Measurements from ENCODE around the gene COL25A1.

- TF ChIP-seq ZC3H11A (IDR thresholded peaks at IDR 0.05), result no peak
- TF ChIP-seq, protein P1, sequence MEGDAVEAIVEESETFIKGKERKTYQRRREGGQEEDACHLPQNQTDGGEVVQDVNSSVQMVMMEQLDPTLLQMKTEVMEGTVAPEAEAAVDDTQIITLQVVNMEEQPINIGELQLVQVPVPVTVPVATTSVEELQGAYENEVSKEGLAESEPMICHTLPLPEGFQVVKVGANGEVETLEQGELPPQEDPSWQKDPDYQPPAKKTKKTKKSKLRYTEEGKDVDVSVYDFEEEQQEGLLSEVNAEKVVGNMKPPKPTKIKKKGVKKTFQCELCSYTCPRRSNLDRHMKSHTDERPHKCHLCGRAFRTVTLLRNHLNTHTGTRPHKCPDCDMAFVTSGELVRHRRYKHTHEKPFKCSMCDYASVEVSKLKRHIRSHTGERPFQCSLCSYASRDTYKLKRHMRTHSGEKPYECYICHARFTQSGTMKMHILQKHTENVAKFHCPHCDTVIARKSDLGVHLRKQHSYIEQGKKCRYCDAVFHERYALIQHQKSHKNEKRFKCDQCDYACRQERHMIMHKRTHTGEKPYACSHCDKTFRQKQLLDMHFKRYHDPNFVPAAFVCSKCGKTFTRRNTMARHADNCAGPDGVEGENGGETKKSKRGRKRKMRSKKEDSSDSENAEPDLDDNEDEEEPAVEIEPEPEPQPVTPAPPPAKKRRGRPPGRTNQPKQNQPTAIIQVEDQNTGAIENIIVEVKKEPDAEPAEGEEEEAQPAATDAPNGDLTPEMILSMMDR (IDR thresholded peaks at IDR 0.05), result no peak
- no peak for TF ChIP-seq CBX8 (IDR thresholded peaks at IDR 0.05)
- no peak for TF ChIP-seq ZNF302 (CRISPR knock-in tag; IDR thresholded peaks at IDR 0.05)
- TF ChIP-seq POLR2A (IDR thresholded peaks at IDR 0.05; ENCODE audit: low read length), result no peak
- TF ChIP-seq BHLHE40 (IDR thresholded peaks at IDR 0.05; ENCODE audit: low read depth, low read length), result no peak
- no peak for TF ChIP-seq CHD2 (IDR thresholded peaks at IDR 0.05; ENCODE audit: low read length, partially characterized antibody)
- TF ChIP-seq CEBPB (IDR thresholded peaks at IDR 0.05), result no peak
- no peak for TF ChIP-seq EP300 (IDR thresholded peaks at IDR 0.05)
- no peak for TF ChIP-seq FOSL2 (IDR thresholded peaks at IDR 0.05)
- TF ChIP-seq FOSL2 (CRISPR knock-in tag; IDR thresholded peaks at IDR 0.05), result no peak
- no peak for TF ChIP-seq HOXA7 (CRISPR knock-in tag; IDR thresholded peaks at IDR 0.05)
- TF ChIP-seq REST (IDR thresholded peaks at IDR 0.05), result no peak
Observed at GRCh38 chr4:108867476-108867875, 435.0 kb downstream of the COL25A1 start.
